Activated T-helper 2 cell treated with anti-CD3 and anti-CD28 coated beads, Interferon-gamma antibody, Interleukin-2, Interleukin-4, amounts not matched to agents 10 μg/mL and 5 μg/mL and 100 μg/mL, durations not matched to agents 14 hours and 24 hours and 36 hours (primary cell): ENCODE results near the gene FUT1. TPM values are rescaled to one million over a fixed set of nuclear protein-coding genes. Genes with fewer than 3 reads are reported as not detected.
"Not testable (repeated sequence)": the region's sequence is repeated elsewhere in the genome, so short reads cannot be mapped to it uniquely, and the experiment has no call there.

Source experiments
- DNase-seq: peaks from one replicate; pipeline ENCODE4 v3.0.0; 2021; ENCODE audit warnings: low spot score
- H3K27ac Mint-ChIP-seq: one replicate; pipeline ENCODE4 v1.8.0; 2021; ENCODE audit warnings: mixed read lengths
- H3K27me3 Mint-ChIP-seq: one replicate; pipeline ENCODE4 v1.8.0; 2021; ENCODE audit warnings: low read depth, mixed read lengths
- H3K36me3 Mint-ChIP-seq: one replicate; pipeline ENCODE4 v1.8.0; 2021; ENCODE audit warnings: low read depth, mixed read lengths
- H3K4me1 Mint-ChIP-seq: one replicate; pipeline ENCODE4 v1.8.0; 2021; ENCODE audit warnings: low read depth, mixed read lengths
- H3K4me3 Mint-ChIP-seq: one replicate; pipeline ENCODE4 v1.8.0; 2021; ENCODE audit warnings: low read depth, mild to moderate bottlenecking, moderate library complexity, mixed read lengths
- H3K9me3 Mint-ChIP-seq: one replicate; pipeline ENCODE4 v1.8.0; 2021; ENCODE audit warnings: mixed read lengths
- intact Hi-C: fragments of 100-400 bp; cut with micrococcal nuclease; formaldehyde crosslinking; loops from one replicate; pipeline ENCODE4 v1.15.1; 2023
- total RNA-seq: library from RNA; stranded (reverse); gene quantifications from 2 replicates; pipeline ENCODE4 v1.2.3, GENCODE V29; 2022

Gene FUT1
- total RNA-seq: 0.27 and 0.64 TPM in 2 replicates

DNA sequence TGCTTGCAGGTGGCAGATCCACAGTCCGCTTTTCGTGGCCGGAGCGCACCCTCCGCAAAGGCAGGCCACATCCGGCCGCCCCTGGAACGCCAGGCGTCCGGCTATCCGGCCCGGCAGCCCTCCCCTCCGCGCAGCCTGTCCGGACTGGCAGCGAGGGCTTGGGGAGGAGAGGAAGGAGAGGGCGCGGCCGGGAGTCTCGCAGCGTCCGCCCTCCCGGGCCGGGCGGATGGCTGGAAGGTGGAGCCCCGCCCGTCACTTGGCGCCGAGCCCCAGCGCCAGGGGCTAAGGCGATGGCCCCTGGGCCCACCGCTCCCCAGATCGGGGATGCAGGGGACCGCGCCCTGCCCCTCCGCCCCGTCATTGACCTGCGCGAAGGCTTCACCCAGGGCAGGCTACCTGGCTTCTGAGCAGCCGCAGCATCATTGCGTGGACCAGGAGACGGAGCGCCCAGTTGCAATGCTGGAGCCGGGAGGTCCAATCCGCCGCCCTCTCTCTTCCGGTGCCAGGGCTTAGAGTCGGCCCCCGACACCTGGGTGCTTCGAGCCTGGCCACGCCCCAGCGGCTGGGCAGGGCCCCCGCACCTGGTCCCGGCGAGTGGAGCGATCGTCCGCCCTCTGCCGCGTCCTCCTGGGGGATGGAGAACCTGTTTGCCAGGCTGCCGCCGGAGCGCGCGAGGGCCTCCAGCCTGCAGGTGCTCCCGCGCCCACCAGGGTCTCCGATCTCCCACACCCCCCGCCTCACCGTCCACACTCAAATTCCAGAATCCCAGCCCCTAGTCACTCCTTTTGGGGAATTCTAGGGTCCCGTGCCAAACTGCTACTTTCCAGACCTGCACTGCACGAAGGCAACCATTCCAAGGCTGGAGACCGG is at the start of gene FUT1:
Gene FUT1, minus strand, starts transcription at position 146 of the 870 bp plus-strand sequence. CDS start 1,360 bp downstream, outside the sequence.
- H3K9me3 Mint-ChIP-seq: no peaks in the 10 kb centered on the region
- no peak within 1 kb of the TSS for H3K27ac Mint-ChIP-seq
- intact Hi-C loops: no loop called here
- H3K27me3 Mint-ChIP-seq: peaks cover 26% of the 10 kb centered on the region
- H3K4me1 Mint-ChIP-seq: peaks cover 10% of the 10 kb centered on the region
- peak within 1 kb of the TSS; percentile 73 for H3K4me3 Mint-ChIP-seq
- DNase-seq: no peak
- no peaks in the 10 kb centered on the region for H3K36me3 Mint-ChIP-seq

DNA sequence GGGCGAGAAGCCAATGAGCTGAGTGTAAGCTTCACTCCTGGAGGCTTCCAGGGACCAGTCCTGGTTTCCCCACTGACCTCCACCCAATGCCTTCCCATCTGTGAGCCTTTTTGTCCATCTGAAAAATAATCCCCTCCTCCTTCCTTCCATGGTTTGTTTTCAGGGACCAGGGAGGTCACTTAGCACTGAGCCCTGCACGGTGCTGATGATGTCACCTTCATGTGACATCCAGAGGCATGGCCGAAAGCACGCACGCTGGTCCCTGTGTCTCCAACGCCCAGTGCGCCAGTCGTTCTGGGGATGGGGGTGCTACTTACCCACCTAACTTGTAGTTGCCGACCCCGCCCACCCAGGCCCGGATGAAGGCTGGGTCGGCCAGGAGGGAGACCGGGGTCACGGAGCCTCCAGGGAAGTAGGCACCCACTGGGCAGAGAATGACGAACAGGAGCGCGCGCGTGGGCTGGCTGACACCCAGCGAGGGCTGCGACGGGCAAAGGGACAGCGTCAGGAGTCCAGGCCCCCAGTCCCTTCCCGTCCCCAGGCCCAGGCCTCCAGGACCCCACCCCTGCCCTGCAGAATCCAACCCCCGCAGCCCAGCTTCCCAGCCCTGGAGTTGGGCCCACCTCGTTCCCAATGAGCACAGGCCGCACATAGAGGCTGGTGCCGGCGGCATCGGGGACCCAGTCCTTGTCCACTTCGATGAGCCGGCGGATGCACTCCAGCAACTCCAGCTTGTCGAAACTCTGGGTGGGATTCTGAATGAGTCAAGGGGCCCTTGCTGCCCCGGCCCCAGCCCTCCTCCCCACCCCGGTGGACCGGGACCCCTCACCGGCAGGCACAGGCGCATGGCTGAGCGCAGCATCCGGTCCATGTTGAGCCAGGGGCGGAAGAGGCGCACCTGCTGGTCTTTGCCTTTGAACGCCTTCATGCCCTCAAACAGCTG is 47.2 kb upstream of the FUT1 start:
- no peak overlapping the region for H3K4me3 Mint-ChIP-seq
- H3K36me3 Mint-ChIP-seq: peaks cover 4% of the 10 kb centered on the region
- H3K9me3 Mint-ChIP-seq: no peaks in the 10 kb centered on the region
- intact Hi-C loops: no loop called here
- no peaks in the 10 kb centered on the region for H3K27me3 Mint-ChIP-seq
- no peak overlapping the region for H3K27ac Mint-ChIP-seq
- no peak for DNase-seq
- peaks cover 5% of the 10 kb centered on the region for H3K4me1 Mint-ChIP-seq

DNA sequence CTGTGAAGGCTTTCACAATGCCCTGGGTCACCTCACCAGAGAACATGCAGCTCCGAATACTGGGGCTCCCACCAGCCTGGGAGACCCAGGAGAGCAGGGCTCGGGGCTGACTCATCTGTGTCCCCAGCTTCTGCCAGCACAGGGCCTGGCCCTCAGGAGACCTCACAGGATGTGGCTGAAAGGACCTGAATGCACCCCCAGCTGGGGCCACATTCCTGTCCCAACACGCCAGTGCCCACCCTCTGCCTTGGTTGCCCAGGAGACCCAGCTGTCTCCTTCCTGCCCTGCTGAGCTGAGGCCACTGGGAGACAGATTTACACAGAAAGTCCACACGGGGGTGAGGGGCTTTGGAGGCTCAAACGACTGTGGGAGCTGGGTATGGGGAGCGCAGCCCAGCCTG is 46.5 kb upstream of the FUT1 start:
- DNase-seq: no peak
- Mint-ChIP-seq H3K4me1 (peaks cover 5% of the 10 kb centered on the region), H3K27me3 (no peaks in the 10 kb centered on the region), H3K27ac (no peak overlapping the region), H3K36me3 (peaks cover 4% of the 10 kb centered on the region), H3K4me3 (no peak overlapping the region), H3K9me3 (no peaks in the 10 kb centered on the region)
- intact Hi-C loops: no loop called here

DNA sequence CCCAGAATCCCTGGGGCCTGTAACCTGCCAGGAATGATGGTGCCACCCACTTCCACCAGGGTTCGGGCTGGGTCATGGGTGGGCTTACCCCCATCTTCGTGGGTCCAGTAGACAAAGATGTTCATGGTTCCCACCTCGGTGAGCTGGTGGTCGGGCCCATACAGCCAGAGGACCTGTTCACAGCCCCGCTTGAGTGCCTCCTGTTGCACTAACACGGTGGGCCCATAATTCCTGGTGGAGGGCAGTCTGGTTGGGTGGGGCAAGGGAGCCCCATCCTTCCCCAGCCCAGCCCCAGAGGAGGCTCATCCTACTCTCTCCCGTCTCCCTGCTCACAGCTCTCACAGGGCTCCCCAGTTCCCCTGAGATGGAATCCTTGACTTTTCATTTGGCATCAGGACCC is 44.7 kb upstream of the FUT1 start:
- DNase-seq: no peak
- Mint-ChIP-seq H3K9me3 (no peaks in the 10 kb centered on the region), H3K4me3 (no peak overlapping the region), H3K4me1 (peaks cover 5% of the 10 kb centered on the region), H3K27me3 (no peaks in the 10 kb centered on the region), H3K36me3 (peaks cover 4% of the 10 kb centered on the region), H3K27ac (no peak overlapping the region)
- intact Hi-C loops: no loop called here

GRCh38 chr19:48796298-48797083 is 44.0 kb upstream of the FUT1 start:
- peaks cover 5% of the 10 kb centered on the region for H3K4me1 Mint-ChIP-seq
- intact Hi-C loops: no loop called here
- no peak overlapping the region for H3K4me3 Mint-ChIP-seq
- DNase-seq: no peak
- H3K27ac Mint-ChIP-seq: no peak overlapping the region
- no peaks in the 10 kb centered on the region for H3K27me3 Mint-ChIP-seq
- H3K9me3 Mint-ChIP-seq: no peaks in the 10 kb centered on the region
- peaks cover 4% of the 10 kb centered on the region for H3K36me3 Mint-ChIP-seq

DNA sequence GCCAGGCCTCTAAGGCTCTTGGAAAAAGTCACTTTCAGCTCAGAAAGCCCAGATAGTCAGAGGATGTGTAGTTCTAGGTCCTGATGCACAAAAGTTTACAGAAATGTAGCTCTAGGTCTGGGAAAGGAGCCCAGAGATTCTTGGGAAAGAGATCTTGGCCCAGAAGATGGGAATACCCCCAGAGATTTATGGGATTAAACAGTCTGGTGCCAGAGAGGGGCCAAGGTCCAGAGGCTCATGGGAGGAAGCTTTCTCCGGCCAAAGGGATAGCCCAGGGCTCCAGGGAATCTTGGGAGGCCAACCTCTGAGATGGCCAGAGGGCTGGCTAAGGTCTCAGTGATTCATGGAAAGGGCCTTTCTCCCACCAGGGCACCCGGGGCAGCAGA is 43.2 kb upstream of the FUT1 start:
- DNase-seq: no peak
- Mint-ChIP-seq H3K4me3 (peak overlapping the region; percentile 86), H3K27ac (peak overlapping the region; percentile 85), H3K27me3 (no peaks in the 10 kb centered on the region), H3K9me3 (no peaks in the 10 kb centered on the region), H3K4me1 (peaks cover 5% of the 10 kb centered on the region), H3K36me3 (peaks cover 4% of the 10 kb centered on the region)
- intact Hi-C loops: loop anchor here (1.0 to 2.0 kb wide), 3 partner anchors 16 to 169 kb away; partner anchors contain the start of genes BCAT2 and FTL

- peak; percentile 78 for DNase-seq
- peak overlapping the region; percentile 85 for H3K27ac Mint-ChIP-seq
- intact Hi-C loops: loop anchor here (1.0 to 2.0 kb wide), 3 partner anchors 16 to 170 kb away; partner anchors contain the start of genes BCAT2 and FTL
- H3K9me3 Mint-ChIP-seq: no peaks in the 10 kb centered on the region
- H3K36me3 Mint-ChIP-seq: peaks cover 1% of the 10 kb centered on the region
- H3K4me3 Mint-ChIP-seq: peak overlapping the region; percentile 86
- H3K4me1 Mint-ChIP-seq: peaks cover 5% of the 10 kb centered on the region
- no peaks in the 10 kb centered on the region for H3K27me3 Mint-ChIP-seq
These were observed 42.7 kb upstream of the FUT1 start for GRCh38 chr19:48795055-48795684.

GRCh38 chr19:48794291-48794690 is 41.9 kb upstream of the FUT1 start:
- peak overlapping the region; percentile 55 for H3K27ac Mint-ChIP-seq
- H3K27me3 Mint-ChIP-seq: no peaks in the 10 kb centered on the region
- no peaks in the 10 kb centered on the region for H3K36me3 Mint-ChIP-seq
- peak overlapping the region; percentile 65 for H3K4me3 Mint-ChIP-seq
- no peaks in the 10 kb centered on the region for H3K9me3 Mint-ChIP-seq
- DNase-seq: no peak
- peaks cover 5% of the 10 kb centered on the region for H3K4me1 Mint-ChIP-seq
- intact Hi-C loops: loop anchor here (2.0 kb wide), 1 partner anchor 171 kb away; the partner anchor contains the start of gene FTL

DNA sequence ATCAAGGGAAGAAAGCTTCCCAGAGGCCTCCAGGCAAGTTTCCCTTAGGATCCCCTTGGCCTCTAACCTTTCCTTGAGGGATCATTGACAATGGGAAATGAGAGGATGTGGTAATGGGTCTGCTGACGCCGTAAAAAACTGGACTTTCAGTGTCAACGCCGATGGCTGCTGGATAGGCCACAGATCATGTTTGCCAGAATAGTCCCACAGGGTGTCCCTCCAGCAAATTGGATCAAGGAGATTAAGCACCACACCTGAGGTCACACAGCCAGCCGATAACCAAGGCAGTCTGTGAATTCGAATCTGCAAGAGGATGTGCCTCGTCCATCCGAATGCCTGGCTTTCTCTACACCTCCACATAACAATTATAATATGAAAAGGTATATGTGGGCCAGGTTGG is 40.8 kb upstream of the FUT1 start:
- H3K4me3 Mint-ChIP-seq: no peak overlapping the region
- H3K9me3 Mint-ChIP-seq: no peaks in the 10 kb centered on the region
- H3K4me1 Mint-ChIP-seq: peaks cover 5% of the 10 kb centered on the region
- H3K27ac Mint-ChIP-seq: no peak overlapping the region
- H3K36me3 Mint-ChIP-seq: no peaks in the 10 kb centered on the region
- no peak for DNase-seq
- H3K27me3 Mint-ChIP-seq: no peaks in the 10 kb centered on the region
- intact Hi-C loops: no loop called here

GRCh38 chr19:48787331-48787730 is 34.9 kb upstream of the FUT1 start:
- H3K4me3 Mint-ChIP-seq, H3K27ac Mint-ChIP-seq, H3K4me1 Mint-ChIP-seq, H3K36me3 Mint-ChIP-seq, DNase-seq, H3K9me3 Mint-ChIP-seq, H3K27me3 Mint-ChIP-seq: not testable (repeated sequence)
- intact Hi-C loops: loop anchor here (5.0 kb wide), 1 partner anchor 140 kb away; the partner anchor contains the start of gene CA11

- H3K9me3 Mint-ChIP-seq, H3K36me3 Mint-ChIP-seq, H3K27me3 Mint-ChIP-seq, H3K4me1 Mint-ChIP-seq, H3K27ac Mint-ChIP-seq, DNase-seq, H3K4me3 Mint-ChIP-seq: not testable (repeated sequence)
- intact Hi-C loops: loop anchor here (5.0 kb wide), 1 partner anchor 139 kb away; the partner anchor contains the start of gene CA11
These were observed 34.0 kb upstream of the FUT1 start for GRCh38 chr19:48786422-48786821.

DNA sequence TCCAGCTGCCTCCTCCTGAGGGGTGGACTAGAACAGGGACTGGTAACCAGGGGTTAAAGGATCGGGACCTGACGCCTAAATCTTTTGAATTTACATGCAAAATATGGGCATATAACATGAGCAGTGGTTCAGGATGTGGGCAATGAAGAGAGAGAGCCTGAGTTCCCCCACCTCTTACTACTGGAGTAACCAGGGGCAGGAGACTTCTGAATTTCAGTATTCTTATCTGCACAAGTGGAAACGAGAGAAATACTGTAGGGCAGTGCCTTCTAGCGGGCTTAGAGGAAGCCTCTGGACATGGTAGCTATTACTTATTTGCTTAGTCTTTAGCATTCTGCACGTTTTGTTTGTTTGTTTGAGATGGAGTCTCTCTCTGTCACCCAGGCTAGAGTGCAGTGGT is 32.1 kb upstream of the FUT1 start:
- intact Hi-C loops: no loop called here
- Mint-ChIP-seq H3K36me3 (no peaks in the 10 kb centered on the region), H3K9me3 (no peaks in the 10 kb centered on the region), H3K4me3 (no peak overlapping the region), H3K27me3 (peaks cover 3% of the 10 kb centered on the region), H3K4me1 (peaks cover 1% of the 10 kb centered on the region), H3K27ac (no peak overlapping the region)
- DNase-seq: no peak
